Neuron (in vitro differentiated cells): ENCODE results near the gene PTCRA.
"Not testable (repeated sequence)": the region's sequence is repeated elsewhere in the genome, so short reads cannot be mapped to it uniquely, and the experiment has no call there.

Source experiments
- H2AFZ ChIP-seq: one replicate; pipeline ENCODE4 v1.6.1; 2013; ENCODE audit warnings: low read depth, mild to moderate bottlenecking, inconsistent platforms, low read length, moderate library complexity
- H3K27me3 ChIP-seq: one replicate; pipeline ENCODE4 v1.6.1; 2013; ENCODE audit warnings: low read length; ENCODE audit not compliant: insufficient read depth
- H3K36me3 ChIP-seq: one replicate; pipeline ENCODE4 v1.6.1; 2013; ENCODE audit warnings: low read length; ENCODE audit not compliant: insufficient read depth
- H3K4me1 ChIP-seq: one replicate; pipeline ENCODE4 v1.6.1; 2013; ENCODE audit warnings: low read length; ENCODE audit not compliant: insufficient read depth
- H3K4me3 ChIP-seq: 2 replicates; pipeline ENCODE4 v1.5.1; 2013; ENCODE audit warnings: mild to moderate bottlenecking, low read length, moderate library complexity
- H3K9me3 ChIP-seq: one replicate; pipeline ENCODE4 v1.6.1; 2013; ENCODE audit warnings: low read length

Gene PTCRA

GRCh38 chr6:42915732-42916131 is at the start of gene PTCRA:
PTCRA (plus strand) TSS chr6:42916053; CDS start chr6:42916070, 17 bp downstream.
- Histone ChIP-seq H3K9me3 (no peaks in the 10 kb centered on the region), H3K4me1 (no peaks in the 10 kb centered on the region), H3K4me3 (no peak within 1 kb of the TSS), H2AFZ (no peak within 1 kb of the TSS), H3K36me3 (no peaks in the 10 kb centered on the region), H3K27me3 (no peaks in the 10 kb centered on the region)

DNA sequence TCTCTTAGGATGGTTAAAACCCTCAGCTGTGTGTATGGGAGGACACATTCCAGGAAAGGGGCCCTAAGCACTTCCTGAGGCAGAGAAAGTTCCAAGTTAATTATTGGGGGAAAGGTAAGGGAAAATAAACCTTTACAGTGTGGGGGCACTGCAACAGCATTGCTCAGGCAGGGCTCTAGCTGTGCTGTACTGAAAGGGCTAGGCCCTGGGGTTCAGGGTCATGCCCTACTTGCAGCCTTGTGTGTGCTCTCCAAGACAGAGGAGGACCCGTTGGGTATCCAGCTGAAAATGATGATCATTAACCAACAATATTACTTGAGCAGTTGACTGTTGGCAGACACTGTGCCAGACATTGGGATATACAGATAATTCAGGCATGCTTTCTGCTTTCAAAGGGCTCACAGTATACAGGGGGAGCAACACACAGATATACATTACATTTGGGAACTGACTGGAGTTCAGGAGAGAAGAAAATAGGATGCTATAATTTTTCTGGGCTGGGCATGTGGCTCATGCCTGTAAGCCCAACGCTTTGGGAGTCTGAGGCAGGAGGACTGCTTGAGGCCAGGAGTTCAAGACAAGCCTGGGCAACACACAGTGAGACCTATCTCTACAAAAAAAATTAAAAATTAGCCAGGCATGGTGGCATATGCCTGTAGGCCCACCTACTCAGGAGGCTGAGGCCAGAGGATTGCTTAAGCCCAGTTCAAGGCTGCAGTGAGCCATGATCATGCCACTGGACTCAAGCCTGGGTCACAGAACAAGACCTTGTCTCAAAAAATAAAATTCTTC is 45.5 kb upstream of the PTCRA start:
- peaks cover 12% of the 10 kb centered on the region for H3K36me3 ChIP-seq
- H3K27me3 ChIP-seq, result no peaks in the 10 kb centered on the region
- no peaks in the 10 kb centered on the region for H3K9me3 ChIP-seq
- H2AFZ ChIP-seq, result no peak overlapping the region
- no peak overlapping the region for H3K4me3 ChIP-seq
- H3K4me1 ChIP-seq, result no peaks in the 10 kb centered on the region

GRCh38 chr6:42871711-42872110 is 44.1 kb upstream of the PTCRA start:
- Histone ChIP-seq H2AFZ (no peak overlapping the region), H3K27me3 (no peaks in the 10 kb centered on the region), H3K36me3 (peaks cover 5% of the 10 kb centered on the region), H3K9me3 (no peaks in the 10 kb centered on the region), H3K4me3 (no peak overlapping the region), H3K4me1 (no peaks in the 10 kb centered on the region)

- Histone ChIP-seq H3K4me3 (no peak overlapping the region), H3K36me3 (no peaks in the 10 kb centered on the region), H3K4me1 (no peaks in the 10 kb centered on the region), H3K27me3 (no peaks in the 10 kb centered on the region), H3K9me3 (no peaks in the 10 kb centered on the region), H2AFZ (no peak overlapping the region)
Measured at GRCh38 chr6:42873313-42873712, 42.5 kb upstream of the PTCRA start.

- Histone ChIP-seq H3K36me3 (peaks cover 7% of the 10 kb centered on the region), H3K27me3 (no peaks in the 10 kb centered on the region), H3K9me3 (no peaks in the 10 kb centered on the region), H3K4me1 (peaks cover 10% of the 10 kb centered on the region), H3K4me3 (no peak overlapping the region), H2AFZ (peak overlapping the region; percentile 58)
Measured at GRCh38 chr6:42877695-42878094, 38.2 kb upstream of the PTCRA start.

DNA sequence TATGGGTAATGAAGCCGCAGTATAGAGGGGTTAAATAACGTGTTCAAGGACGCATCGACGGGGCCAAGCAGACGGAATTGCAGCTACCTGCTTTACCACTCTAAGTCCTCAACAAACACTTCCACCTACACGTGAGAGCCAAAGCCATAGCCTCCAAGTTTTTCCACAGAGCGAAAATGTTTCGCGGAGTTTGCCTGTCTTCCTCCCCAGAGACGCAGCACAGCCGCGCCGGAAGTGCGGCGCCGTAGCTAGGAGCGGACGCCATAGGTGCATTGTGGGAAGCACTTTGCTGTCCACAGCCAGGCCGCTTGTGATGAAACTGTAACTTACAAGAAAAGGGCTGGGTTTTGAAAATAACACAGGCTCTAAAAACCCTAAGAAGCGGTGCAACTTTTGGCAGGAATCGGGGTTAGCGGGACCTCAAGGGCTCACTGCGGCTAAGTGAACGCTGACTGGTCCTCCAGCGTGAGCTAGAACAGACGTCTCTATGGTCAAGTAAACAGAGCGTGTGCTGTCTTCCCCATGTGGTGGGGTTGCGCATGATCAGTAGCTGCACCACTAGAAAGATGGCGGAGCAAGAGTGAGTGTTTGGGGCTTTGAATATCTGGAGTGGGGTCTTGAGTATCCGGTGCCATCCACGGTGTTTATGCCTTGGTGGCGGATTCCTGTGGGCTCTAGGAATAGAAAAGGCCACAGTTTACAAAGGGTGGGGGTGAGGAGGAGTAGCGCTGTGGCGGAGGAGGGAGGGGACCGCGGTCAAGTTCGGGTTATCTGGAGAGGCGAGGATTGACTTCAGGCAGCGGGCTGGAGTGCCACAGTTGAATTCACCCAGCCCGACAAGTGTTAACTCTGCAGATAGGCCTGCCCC is 36.2 kb upstream of the PTCRA start, which contains the start of gene RPL7L1:
RPL7L1 (plus strand) TSS at position 245 of the 868 bp plus-strand sequence; CDS start at position 540, 295 bp downstream.
- Histone ChIP-seq H3K9me3 (no peaks in the 10 kb centered on the region), H3K4me1 (peaks cover 10% of the 10 kb centered on the region), H3K36me3 (peaks cover 25% of the 10 kb centered on the region), H2AFZ (peak within 1 kb of the TSS; percentile 90), H3K4me3 (peak within 1 kb of the TSS; percentile 96), H3K27me3 (no peaks in the 10 kb centered on the region)

DNA sequence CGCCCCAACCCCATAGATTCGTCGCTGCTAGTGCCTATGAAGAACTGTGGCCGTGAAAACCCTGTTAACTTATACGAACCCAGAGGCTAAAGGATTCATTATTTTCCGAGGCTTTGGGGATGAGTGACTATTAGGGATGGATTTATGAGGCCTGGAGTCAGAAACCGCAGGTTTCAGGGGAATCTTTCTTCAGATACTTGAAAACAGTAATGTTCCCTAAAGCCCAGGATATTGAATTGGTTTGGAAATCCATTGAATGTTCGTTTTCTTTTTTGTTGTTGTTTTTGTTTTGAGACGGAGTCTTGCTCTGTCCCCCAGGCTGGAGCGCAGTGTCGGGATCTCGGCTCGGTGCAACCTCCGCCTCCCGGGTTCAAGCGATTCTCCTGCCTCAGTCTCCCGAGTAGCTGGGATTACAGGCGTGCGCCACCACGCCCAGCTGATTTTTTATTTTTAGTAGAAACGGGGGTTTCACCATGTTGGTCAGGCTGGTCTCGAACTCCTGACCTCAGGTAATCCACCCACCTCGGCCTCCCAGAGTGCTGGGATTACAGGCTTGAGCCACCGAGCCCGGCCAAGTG is 35.5 kb upstream of the PTCRA start:
- Histone ChIP-seq H2AFZ (peak overlapping the region; percentile 90), H3K36me3 (peaks cover 30% of the 10 kb centered on the region)

GRCh38 chr6:42880871-42881270 is 35.0 kb upstream of the PTCRA start:
- not testable (repeated sequence) for H2AFZ ChIP-seq, H3K27me3 ChIP-seq, H3K4me1 ChIP-seq, H3K9me3 ChIP-seq
- peaks cover 35% of the 10 kb centered on the region for H3K36me3 ChIP-seq
- peak overlapping the region; percentile 96 for H3K4me3 ChIP-seq

More for the DNA sequence above, 35.5 kb upstream of the PTCRA start:
- H3K27me3 ChIP-seq, H3K4me1 ChIP-seq, H3K9me3 ChIP-seq: not testable (repeated sequence)
- peak overlapping the region; percentile 96 for H3K4me3 ChIP-seq

DNA sequence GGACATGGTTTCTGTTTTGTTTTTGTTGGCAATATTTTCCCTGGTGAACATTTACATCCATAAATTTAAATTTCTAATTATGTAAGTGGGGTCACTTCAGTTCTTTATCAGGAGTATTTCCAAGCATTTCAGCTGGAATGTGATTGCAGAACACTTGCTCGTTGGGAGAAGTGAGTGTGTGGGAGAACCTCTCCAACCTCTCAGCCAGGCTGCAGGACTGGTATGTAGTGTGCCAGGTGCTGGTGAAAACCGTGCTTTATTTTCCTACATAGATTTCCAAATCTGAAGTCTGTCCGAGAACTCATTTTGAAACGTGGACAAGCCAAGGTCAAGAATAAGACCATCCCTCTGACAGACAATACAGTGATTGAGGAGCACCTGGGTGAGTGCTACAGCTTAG is 30.2 kb upstream of the PTCRA start:
- no peak overlapping the region for H2AFZ ChIP-seq

DNA sequence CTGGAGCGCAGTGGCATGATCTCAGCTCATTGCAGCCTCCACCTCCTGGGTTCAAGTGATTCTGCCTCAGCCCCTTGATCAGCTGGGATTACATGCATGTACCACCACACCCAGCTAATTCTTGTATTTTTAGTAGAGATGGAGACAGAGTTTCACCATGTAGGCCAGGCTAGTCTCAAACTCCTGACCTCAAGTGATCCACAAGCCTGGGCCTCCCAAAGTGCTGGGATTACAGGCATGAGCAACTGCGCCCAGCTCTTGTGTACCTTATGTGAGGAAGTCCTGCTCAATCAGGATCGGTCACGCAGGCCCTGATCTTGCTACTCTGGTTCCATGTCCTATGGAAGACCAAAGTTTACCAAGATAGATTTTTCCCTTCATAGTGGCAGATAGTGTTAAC is 27.7 kb upstream of the PTCRA start:
- H3K4me3 ChIP-seq, H2AFZ ChIP-seq, H3K9me3 ChIP-seq, H3K27me3 ChIP-seq: not testable (repeated sequence)
- H3K36me3 ChIP-seq, result peaks cover 29% of the 10 kb centered on the region
- H3K4me1 ChIP-seq, result peaks cover 12% of the 10 kb centered on the region

More for the DNA sequence above, 30.2 kb upstream of the PTCRA start:
- H3K36me3 ChIP-seq, result peaks cover 40% of the 10 kb centered on the region
- H3K27me3 ChIP-seq, result no peaks in the 10 kb centered on the region
- peaks cover 8% of the 10 kb centered on the region for H3K4me1 ChIP-seq
- H3K9me3 ChIP-seq, result no peaks in the 10 kb centered on the region
- no peak overlapping the region for H3K4me3 ChIP-seq

- no peaks in the 10 kb centered on the region for H3K27me3 ChIP-seq
- H2AFZ ChIP-seq, result no peak overlapping the region
- no peaks in the 10 kb centered on the region for H3K9me3 ChIP-seq
- peak overlapping the region; percentile 77 for H3K4me3 ChIP-seq
- peaks cover 13% of the 10 kb centered on the region for H3K36me3 ChIP-seq
- peaks cover 12% of the 10 kb centered on the region for H3K4me1 ChIP-seq
Measured at GRCh38 chr6:42889815-42890214, 26.0 kb upstream of the PTCRA start.

GRCh38 chr6:42890311-42891198 is 25.3 kb upstream of the PTCRA start:
- peak overlapping the region; percentile 14 for H2AFZ ChIP-seq
- no peaks in the 10 kb centered on the region for H3K27me3 ChIP-seq
- no peaks in the 10 kb centered on the region for H3K9me3 ChIP-seq

More at GRCh38 chr6:42890311-42891198, 25.3 kb upstream of the PTCRA start:
- Histone ChIP-seq H3K4me1 (peaks cover 12% of the 10 kb centered on the region), H3K36me3 (peaks cover 8% of the 10 kb centered on the region), H3K4me3 (peak overlapping the region; percentile 77)
